ENCODE results near the gene MNX1.

MNX1 gene

GRCh38 chr7:157010588-157011332 is at the start of gene MNX1:
TSS of gene MNX1 (minus strand) at chr7:157010663. CDS start at chr7:157010350, 313 bp downstream.
- peak; percentile 47 for DNase-seq

GRCh38 chr7:157059534-157059933 is 49.1 kb upstream of the MNX1 start:
- DNase-seq, result no peak

GRCh38 chr7:157058701-157059100 is 48.2 kb upstream of the MNX1 start:
- no peak for DNase-seq

GRCh38 chr7:157058068-157058467 is 47.6 kb upstream of the MNX1 start:
- no peak for DNase-seq

GRCh38 chr7:157056957-157057902 is 46.8 kb upstream of the MNX1 start:
- no peak for DNase-seq

GRCh38 chr7:157056246-157056645 is 45.8 kb upstream of the MNX1 start:
- DNase-seq, result no peak

GRCh38 chr7:157054927-157055326 is 44.5 kb upstream of the MNX1 start:
- no peak for DNase-seq

- DNase-seq, result no peak
These were observed 42.7 kb upstream of the MNX1 start for GRCh38 chr7:157053118-157053517.

- no peak for DNase-seq
These were observed 36.7 kb upstream of the MNX1 start for GRCh38 chr7:157047148-157047547.

- DNase-seq, result no peak
These were observed 36.2 kb upstream of the MNX1 start for GRCh38 chr7:157046681-157047080.

- DNase-seq, result no peak
These were observed 34.6 kb upstream of the MNX1 start for GRCh38 chr7:157044943-157045660.

GRCh38 chr7:157044147-157044687 is 33.8 kb upstream of the MNX1 start:
- DNase-seq, result no peak

GRCh38 chr7:157043745-157044144 is 33.3 kb upstream of the MNX1 start:
- DNase-seq, result no peak

- DNase-seq, result no peak
These were observed 31.2 kb upstream of the MNX1 start for GRCh38 chr7:157041514-157042277.

- DNase-seq, result no peak
These were observed 30.5 kb upstream of the MNX1 start for GRCh38 chr7:157041004-157041403.

- no peak for DNase-seq
These were observed 27.2 kb upstream of the MNX1 start for GRCh38 chr7:157037635-157038034.

- no peak for DNase-seq
These were observed 26.6 kb upstream of the MNX1 start for GRCh38 chr7:157037028-157037427.

- DNase-seq, result no peak
These were observed 25.5 kb upstream of the MNX1 start for GRCh38 chr7:157035979-157036378.

- no peak for DNase-seq
These were observed 24.8 kb upstream of the MNX1 start for GRCh38 chr7:157035302-157035701.

GRCh38 chr7:157033483-157034473 is 23.3 kb upstream of the MNX1 start:
- DNase-seq, result no peak

All from stimulated activated CD4-positive, alpha-beta T cell treated with anti-CD3 and anti-CD28 coated beads, Interleukin-1b, Interleukin-23, amount 100 ng/mL, for 48 hours (primary cell).